ENCODE measurements around the gene ARHGAP21.
"Not testable (repeated sequence)": the region's sequence is repeated elsewhere in the genome, so short reads cannot be mapped to it uniquely, and the experiment has no call there.

Gene ARHGAP21

DNA sequence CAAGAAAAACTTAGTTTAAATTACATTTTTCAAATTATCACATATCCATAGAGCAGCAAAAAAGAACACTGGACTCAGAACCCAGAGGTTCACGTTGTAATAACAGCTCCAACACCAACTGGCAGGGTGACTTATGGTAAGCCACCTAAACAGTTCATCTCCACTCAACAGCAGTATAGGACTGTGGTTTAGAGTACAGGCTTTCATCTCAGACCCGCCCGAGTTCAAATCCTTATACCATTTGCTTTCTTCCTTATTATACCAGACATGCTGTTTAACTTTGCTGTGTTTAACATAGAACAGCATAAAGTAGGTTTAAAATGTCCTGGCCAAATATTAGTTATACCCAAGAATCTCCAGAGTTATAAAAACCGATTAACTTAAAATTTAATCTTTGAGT is 97.9 kb downstream of the ARHGAP21 start:
- DNase-seq (ENCODE audit: low spot score), result no peak

DNA sequence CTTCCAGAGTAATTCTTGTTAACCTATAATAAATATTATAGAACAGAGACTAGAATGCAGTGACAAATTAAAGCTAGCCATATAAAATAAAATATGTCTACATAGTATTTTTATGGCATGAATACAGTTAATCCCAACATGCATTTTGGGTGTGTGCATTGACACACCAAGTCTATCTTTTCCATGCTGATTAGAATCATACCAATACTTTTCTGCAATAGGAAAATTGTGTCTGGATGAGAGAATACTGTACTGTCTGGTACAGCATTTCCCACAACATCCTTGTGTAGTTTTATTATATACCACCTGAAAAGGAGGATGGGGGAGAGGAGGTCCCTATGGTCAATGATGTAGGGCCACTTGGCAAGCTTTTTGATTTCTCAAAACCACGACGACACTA is 100.3 kb downstream of the ARHGAP21 start:
- DNase-seq (ENCODE audit: low spot score), result no peak

DNA sequence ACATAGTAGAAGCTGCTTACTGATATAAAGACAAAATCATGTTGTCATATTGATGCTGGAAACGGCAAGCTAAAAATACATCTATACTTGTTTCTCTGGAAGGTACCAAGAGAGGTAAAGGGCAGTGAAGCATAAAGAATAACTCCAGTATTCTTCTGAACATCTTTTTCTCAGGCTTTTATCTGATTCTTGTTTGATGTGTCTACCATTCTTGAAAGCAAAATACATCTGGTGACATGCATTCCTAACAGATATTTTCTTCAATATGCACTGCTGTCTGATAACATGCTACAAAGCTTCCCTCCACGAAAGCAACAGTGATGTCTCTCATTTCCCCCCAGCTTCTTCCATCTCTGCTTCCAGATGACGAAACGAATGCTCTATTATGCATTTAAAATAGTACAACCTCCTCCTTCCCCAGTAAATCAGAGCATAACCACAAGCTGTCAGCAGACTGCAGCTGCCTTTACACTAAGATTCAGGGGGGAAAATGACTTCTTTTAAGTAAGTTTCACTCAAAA is 100.8 kb downstream of the ARHGAP21 start:
- DNase-seq (ENCODE audit: low spot score), result no peak

DNA sequence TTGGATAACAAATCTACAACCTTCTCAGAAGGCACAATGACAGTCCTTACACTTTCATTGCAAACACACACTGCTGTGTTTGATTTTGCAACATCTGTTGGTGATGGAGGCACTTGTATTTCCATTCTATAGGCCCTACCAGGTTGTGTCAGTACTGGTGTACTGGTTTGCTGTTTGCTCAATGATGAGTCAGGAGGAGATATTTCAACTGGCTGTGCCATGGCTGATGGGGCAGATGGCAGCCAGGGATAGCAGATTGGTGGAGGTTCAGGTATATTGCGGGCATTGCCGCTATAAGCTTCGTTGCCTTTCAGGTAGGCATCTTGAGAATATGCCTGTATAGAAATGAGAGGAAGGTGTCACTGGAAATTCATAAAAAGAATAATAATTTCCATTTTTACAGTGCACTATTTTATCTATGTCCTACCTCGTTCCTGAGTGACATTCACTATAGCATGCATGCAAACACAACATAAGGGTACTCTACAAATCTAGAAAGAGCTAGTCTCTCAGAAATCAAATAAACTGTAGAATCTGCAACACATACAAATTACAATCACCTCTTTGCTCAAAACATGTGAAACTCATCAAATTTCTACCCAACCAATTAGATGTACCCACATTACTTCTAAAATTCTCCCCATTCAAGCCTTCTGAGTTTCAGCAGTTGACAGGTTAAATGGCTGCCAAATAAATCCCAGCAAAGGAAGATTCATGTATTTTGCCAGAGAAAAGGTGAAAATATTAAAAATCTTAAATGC is 102.5 kb downstream of the ARHGAP21 start:
- DNase-seq (ENCODE audit: low spot score), result not testable (repeated sequence)

DNA sequence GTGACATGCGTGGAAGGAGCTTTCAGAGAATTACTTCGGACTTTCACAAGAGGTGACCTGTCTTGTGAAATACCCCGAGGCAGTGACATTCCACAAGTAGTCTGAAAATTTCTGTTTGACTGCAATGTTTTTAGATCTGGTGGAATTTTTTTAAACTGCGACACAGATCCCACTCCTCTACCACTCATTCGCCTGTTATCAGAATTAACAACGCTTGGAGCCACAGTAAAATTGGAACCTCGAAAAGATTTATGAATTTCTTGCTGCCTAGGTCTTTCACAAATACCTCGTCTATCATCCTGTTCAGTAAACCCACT is 103.7 kb downstream of the ARHGAP21 start:
- not testable (repeated sequence) for DNase-seq (ENCODE audit: low spot score)

DNA sequence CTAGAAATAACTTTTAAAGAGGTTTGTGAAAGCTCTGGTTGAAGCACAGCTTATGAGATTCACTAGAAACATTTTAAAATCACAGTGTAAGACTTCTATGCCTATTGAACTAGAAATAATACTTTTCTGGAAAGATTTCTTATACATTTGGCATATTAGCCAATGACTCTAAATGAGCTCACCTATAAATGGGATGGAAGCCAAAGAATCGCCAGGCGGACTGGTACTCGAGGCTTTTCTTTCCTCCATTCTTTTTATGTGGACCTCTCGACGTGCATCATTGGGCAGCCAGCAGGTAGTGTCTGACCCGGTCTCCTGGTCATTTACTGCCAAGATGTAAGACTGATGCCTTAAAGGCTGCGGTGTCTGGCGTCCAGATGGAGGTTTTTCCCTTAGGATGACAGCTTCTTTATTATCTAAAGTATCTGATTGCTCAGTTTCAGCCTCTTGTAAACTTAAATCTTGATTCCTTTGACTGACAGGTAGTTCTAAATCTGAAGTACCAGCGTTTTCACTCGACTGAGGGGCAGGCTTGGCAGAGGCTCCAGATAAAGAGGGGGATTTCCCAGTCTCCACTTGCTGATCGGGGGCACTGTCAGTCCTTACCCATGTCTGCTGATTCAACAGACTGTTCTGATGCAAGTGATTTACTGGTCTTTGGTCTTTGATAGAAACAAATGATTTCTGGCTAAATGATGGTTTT is 104.2 kb downstream of the ARHGAP21 start:
- DNase-seq (ENCODE audit: low spot score), result not testable (repeated sequence)

DNA sequence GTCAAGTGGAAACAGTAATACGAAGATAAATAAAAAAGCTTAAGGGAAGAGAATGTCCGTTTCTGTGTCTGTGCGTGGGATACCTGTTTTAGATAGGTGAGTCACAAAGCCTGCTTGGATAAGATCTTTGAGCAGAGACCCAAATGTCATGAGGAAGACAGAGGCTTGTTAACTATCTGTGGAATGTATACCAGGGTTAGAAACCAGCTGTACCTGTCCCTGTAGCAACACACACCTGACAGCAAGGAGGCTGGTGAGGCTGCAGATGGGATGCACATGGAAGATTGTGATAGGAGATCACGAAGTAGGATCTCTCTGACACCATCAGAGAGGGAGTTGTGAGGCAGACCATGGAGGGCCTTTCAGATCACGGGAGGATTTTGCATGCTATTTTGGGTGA is 105.3 kb downstream of the ARHGAP21 start:
- DNase-seq (ENCODE audit: low spot score), result no peak

DNA sequence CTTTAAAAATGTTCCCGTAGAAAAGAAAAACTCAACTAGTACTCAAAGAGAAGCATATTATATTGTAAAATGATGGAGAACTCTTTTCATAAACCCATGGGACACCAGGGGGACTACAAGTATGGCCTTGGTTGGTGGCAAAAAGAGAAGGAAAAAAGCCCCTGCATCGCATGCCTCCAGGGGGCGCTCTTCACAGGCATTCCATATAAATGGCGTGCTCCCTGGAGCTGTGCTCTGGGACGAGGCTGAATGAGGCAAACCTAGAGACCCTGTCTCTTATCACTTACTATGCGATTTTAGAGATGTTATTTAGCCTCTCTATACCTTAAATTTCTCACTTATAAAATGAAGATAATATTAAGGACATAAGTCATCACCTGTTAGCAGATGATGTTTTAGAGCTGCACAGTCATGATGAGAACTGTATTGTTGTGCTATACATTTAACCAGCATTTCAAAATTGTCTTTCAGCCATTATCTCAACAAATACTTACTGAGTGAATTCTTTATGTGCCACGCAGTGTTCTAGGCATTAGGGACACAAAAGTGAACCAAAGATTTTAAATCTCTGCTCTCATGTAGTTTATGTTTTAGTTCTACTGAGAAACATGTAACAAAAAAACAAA is 105.8 kb downstream of the ARHGAP21 start:
- no peak for DNase-seq (ENCODE audit: low spot score)

DNA sequence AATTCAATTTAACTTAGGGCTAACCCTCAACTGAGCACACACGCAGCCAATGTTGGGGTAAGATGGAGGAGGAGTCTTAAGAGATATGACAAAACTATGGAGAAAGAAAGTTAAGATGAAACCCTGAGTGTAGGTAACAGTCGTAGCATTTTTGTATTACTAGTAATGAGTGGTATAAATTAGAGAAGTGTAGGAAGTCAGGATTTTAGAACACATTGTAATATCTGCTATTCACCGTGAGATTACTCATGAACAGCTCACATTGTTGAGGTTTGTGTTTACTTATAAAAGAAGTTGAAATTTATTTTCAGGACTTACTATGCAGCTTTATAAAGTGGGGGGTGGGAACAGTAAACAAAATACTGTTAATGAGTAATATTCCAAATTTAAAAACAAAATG is 107.2 kb downstream of the ARHGAP21 start:
- DNase-seq (ENCODE audit: low spot score), result no peak

DNA sequence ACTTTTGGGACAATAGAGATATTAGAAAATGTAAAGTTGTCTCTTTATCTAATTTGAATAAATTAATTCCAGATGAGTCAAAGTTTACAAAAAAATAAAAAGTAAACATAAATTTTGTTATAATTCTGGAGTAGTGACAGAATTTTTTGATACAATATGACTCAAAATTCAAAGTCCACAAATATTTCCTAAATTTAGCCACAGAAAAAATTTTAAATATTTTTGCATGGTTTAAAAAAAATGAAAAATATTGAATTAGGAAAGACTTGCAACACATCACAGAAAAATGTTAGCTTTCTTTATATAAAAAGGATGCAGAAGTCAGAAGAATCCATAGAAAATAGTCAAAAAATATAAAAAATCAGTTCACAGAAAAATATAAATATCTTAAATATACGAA is 117.7 kb downstream of the ARHGAP21 start:
- DNase-seq (ENCODE audit: low spot score), result no peak

DNA sequence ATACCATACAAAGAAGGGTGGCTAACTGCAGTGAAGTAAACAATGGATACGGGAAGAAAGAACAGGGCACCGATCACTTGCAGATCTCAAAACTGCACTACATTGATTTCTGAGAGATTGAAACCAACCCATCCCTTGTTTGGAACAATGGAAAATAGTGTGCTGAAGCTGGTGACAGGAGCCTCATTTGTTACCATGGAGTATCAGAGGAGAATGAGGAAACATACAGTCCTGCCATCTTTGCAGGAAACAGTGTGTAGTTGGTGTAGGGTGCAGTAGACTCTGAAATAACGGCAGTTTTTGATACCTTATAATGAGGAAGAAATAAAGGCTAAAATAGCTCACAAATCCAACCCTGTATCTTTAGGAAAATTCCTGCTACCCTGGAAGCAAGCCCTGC is 118.5 kb downstream of the ARHGAP21 start:
- no peak for DNase-seq (ENCODE audit: low spot score)

DNA sequence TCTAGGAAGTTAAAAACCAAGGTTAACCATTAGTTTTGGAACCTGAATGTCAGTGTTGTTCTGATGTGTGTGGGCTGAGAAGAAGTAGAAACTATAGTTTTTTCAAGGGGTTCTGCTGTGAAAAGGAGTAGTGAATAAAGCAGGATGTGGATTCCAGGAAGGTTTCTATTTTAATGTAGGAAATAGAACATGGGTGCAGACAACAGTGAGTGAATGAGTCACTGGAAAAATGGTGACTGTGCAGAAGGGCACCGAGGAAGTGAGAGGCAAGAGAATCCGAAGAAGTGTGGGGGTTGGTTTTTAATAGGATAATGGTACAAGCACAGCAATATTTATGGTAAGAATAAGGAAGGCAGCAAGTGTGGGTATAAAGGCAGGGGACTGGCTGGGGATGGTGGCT is 120.4 kb downstream of the ARHGAP21 start:
- DNase-seq (ENCODE audit: low spot score), result peak; percentile 53

DNA sequence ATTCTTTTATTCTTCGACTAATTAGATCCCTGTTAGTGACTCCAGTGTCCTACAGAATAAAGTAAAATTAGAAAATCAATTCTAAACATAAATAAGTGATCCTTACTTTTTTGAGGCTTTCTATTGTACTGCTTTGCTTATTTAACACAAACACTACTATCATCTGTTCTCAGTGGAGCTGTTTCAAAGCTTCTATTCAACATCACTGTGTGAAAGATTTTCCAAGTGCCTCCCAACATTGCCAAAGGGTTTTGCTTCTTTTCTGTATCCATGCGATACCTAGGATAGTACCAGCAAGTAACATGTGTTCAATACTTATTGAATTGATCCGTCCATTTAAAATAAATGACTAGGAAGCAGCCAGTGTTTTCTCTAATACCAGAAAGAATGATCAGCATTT is 125.7 kb downstream of the ARHGAP21 start:
- DNase-seq (ENCODE audit: low spot score), result no peak

DNA sequence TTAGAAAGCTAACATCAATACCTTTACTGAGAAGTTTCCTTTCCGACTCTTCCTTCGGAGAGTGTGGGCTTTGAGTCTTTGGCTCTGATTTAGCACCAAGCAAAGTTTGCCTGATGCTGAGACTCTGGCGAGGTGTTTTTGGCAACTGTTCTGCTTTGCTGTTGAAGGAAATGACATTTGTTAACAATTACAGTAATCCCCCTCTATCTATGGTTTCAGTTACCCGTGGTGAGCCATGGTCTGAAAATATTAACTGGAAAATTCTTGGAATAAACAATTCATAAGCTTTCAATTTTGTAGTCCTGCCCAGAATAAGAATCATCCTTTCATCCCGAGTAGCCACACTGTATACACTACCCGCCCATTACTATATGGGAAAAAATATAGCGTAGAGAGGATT is 126.3 kb downstream of the ARHGAP21 start:
- DNase-seq (ENCODE audit: low spot score), result no peak

DNA sequence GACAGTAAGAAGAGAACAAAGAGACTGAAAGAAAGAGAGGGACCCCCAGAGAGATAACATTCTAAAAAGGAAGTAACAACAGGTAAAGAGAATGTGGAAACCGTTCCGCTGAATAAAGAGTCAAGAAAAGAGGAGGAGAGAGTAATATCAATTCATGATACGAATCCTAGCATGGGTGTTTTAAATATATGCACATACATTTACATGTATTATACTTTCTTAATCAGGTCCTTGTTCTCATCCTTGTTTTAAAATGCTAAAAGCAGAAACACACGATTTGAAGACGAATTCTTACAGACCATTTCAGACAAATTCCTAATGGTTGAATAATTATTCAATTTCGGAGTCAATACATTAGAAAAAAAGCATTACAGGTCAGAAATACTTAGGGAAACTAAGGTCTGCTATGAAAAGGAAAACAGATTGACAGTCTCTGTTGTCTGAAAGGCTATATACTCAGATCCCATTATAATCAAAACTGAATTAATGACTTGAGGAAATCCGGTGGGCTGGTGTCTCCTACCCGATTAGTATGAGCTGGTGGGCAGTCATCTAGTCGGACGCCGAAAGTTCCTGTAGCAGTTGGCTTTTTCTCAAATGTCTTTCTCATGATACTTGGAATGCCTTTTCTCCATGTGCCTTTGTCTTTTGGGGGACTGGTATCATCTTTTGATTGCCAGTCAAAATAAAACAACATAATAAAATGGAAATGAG is 127.3 kb downstream of the ARHGAP21 start:
- DNase-seq (ENCODE audit: low spot score), result no peak

DNA sequence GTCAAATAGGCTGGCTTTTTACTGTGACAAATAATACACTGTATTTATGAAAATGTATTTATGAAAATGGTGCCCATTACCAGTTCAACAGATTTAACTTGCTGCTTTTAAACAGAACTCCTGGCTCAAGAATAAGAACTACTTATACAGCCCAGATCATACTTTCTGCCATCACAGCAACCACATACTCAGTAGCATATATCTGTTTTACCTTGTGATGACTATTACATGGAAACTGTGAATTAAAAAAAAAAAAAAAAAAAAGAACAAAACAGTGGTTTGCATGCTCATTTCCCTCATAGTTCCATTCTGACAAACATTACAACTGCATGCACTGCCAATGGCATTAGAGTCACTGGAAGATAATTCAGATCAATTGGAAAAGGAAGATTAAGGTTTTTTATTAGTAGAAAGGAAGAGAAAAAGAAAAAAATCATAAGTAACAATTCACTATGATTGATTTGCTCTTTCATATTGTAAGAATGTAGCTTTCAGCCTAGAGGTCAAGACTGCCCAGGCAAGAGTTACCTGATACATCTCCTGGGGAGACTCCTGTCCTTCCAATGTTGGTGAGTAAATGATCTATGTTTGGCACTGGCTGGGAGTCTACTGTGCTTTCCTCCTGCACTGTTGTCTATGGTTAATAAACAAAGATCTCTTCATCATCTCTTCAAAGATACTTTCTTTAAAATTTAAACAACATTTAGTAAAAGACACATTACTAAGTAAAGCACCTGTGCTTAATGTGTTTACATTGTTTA is 132.8 kb downstream of the ARHGAP21 start:
- DNase-seq (ENCODE audit: low spot score), result no peak

DNA sequence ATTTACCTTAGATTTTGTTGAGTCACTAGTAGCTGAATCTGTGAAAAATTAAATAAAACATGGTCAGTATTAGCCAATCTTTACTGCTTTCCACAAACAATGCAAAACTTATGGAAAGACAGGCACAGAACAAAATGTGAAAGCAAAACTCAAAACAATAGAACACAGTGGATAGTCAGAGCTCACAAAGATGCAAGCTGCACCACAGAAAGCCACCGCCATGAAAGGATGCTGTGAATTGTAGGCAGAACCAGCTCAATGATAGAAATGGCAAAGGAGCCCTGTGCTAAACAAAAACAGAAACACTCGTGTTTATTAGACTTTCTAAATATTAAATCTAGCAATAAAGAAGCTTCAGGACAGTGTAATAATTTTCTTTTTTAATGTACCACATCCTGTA is 134.4 kb downstream of the ARHGAP21 start:
- no peak for DNase-seq (ENCODE audit: low spot score)

DNA sequence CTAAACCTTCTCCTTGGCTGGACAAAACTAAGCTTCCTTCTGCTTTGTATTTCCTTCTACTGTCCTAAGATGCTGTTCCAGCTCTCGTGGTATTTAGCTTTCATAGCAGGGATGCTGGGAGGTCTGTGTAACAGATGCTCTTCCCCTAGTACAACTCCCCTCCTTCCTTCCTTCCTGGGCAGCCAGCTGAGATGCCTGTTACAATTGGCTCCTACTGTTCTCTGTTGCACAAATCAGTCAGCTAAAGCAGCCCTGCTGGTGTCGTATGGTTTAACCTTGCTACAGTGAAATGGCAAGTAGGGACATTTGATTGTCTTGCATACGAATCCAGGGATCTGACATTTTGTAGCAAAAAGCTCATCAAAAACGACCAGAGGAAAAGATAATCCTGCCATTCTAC is 143.8 kb downstream of the ARHGAP21 start:
- DNase-seq (ENCODE audit: low spot score), result no peak

DNA sequence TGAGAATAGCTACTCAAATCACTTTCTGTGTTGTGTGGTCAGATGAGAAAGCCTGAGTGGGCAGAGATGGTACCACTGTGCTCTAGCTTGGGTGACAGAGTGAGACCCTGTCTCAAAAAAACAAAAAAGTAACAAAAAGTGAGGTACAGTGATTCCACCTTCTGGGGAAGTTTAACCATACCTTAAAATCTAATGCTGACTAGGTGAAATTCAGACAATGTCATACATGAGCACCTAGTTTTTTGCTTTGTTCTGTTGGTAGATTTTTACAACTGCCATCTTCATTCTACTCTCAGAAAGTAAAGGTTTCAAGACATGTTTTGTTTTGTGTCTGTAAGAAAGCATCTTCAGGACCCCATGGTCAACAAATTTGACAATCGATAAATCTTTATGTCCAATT is 144.2 kb downstream of the ARHGAP21 start:
- no peak for DNase-seq (ENCODE audit: low spot score)

DNA sequence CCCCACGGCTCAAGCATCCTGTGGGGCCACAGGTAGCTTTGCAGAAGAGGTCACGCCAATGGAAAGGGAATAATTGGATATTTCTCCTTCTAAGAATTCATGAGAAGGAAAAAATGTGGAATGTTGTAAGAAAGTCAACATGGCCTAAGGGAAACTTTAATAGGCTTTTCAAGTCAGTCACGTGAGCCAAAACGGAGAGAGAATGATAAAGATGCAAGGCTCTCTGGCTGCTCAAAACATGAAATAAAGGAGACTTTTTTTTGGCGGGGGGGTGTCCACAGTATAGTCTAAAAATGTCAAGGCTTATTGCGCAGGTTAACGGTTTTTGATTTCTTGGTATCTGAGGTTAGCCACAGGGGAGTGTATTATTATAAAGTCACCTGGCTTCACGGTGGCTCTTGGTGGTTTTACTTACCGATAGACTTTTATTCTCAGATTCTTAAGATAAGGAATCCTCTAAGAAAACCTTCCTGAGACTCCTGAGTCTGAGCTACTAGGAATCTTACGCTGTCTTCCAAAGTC is 148.1 kb downstream of the ARHGAP21 start:
- DNase-seq (ENCODE audit: low spot score), result no peak

DNA sequence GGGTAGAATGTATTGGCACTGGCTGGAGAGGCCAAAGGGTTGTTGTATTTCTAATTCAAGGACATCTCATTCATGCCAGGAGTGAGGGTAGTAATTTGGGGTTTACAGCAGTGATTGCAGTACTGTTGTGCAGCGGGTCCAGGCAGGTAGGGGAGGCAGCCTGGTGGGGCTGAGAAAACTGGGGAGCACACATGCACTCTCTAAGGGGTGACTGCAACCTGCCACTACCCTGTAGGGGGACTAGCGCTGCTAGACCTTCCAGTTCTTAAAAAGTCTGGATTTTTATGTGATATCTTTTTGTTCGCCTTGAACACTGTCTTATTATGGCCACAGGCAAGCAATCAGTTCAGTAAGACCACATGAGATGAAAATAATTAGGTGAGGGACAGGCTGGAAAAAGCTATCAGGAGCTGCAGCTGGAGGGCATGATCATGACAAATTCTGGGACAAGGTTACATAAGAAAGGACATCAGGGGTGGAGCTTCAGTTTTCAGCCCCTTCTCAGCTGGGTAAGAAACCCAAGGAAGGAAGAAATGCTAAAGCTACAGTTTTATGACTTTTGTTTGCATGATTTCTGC is 149.0 kb downstream of the ARHGAP21 start:
- DNase-seq (ENCODE audit: low spot score), result no peak
